DOHH2 (cell line): ENCODE results near the gene PHLDA1.

ENCODE experiments used
- H3F3A ChIP-seq: fragments of 200-600 bp; sonication (generic), shearing (Covaris generic); 2 replicates; pipeline ENCODE4 v1.6.0; 2016; ENCODE audit warnings: antibody characterized with exemption, mild to moderate bottlenecking; ENCODE audit not compliant: control insufficient read depth, insufficient read depth
- H3K27ac ChIP-seq: fragments of 200-600 bp; sonication (generic); 2 replicates; pipeline ENCODE4 v1.5.1; 2014; ENCODE audit warnings: low read depth, mild to moderate bottlenecking, low read length, moderate library complexity
- H3K27me3 ChIP-seq: fragments of 200-600 bp; sonication (generic); 2 replicates; pipeline ENCODE4 v1.6.1; 2014; ENCODE audit warnings: mild to moderate bottlenecking, low read length, mixed read lengths; ENCODE audit not compliant: control insufficient read depth
- H3K36me3 ChIP-seq: fragments of 200-600 bp; sonication (generic); 2 replicates; pipeline ENCODE4 v1.6.1; 2014; ENCODE audit warnings: mild to moderate bottlenecking, low read length, moderate library complexity, mixed read lengths; ENCODE audit not compliant: control insufficient read depth
- H3K4me1 ChIP-seq: fragments of 200-600 bp; sonication (generic); 2 replicates; pipeline ENCODE4 v1.6.1; 2014; ENCODE audit warnings: mild to moderate bottlenecking, low read length, mixed read lengths; ENCODE audit not compliant: control insufficient read depth
- H3K4me2 ChIP-seq: fragments of 200-600 bp; sonication (generic); 2 replicates; pipeline ENCODE4 v1.6.0; 2014; ENCODE audit warnings: mild to moderate bottlenecking, low read length, moderate library complexity
- H3K4me3 ChIP-seq: fragments of 200-600 bp; sonication (generic); 2 replicates; pipeline ENCODE4 v1.5.1; 2014; ENCODE audit warnings: mild to moderate bottlenecking, low read length, mixed read lengths
- H3K79me2 ChIP-seq: fragments of 200-600 bp; sonication (generic); 2 replicates; pipeline ENCODE4 v1.6.1; 2014; ENCODE audit warnings: mild to moderate bottlenecking, low read length, mixed read lengths; ENCODE audit not compliant: control insufficient read depth
- H3K9me2 ChIP-seq: fragments of 200-600 bp; sonication (generic); replicated peaks from 2 replicates; pipeline ENCODE4 v1.6.1; 2014; ENCODE audit warnings: mild to moderate bottlenecking, low read length, mixed read lengths; ENCODE audit not compliant: control insufficient read depth
- H3K9me3 ChIP-seq: fragments of 200-600 bp; sonication (generic); 2 replicates; pipeline ENCODE4 v1.6.1; 2014; ENCODE audit warnings: antibody characterized with exemption, low read length, mixed read lengths; ENCODE audit not compliant: control insufficient read depth, insufficient read depth
- H4K20me1 ChIP-seq: fragments of 200-600 bp; sonication (generic); 2 replicates; pipeline ENCODE4 v1.6.0; 2014; ENCODE audit warnings: low read depth, mild to moderate bottlenecking, antibody characterized with exemption, low read length, moderate library complexity; ENCODE audit not compliant: control insufficient read depth, insufficient read depth
- EZH2phosphoT487 ChIP-seq: fragments of 200-600 bp; sonication (generic); IDR thresholded peaks from 2 replicates; pipeline ENCODE4 v1.6.1; 2017; ENCODE audit warnings: borderline replicate concordance, mild to moderate bottlenecking, antibody characterized with exemption, low read length, moderate library complexity, mixed read lengths
- TF ChIP-seq, protein P1 (sequence below): fragments of 200-600 bp; sonication (generic); IDR thresholded peaks from one replicate; pipeline ENCODE4 v1.5.1; 2014; ENCODE audit warnings: antibody characterized with exemption, mild to moderate bottlenecking, low read depth, low read length; ENCODE audit not compliant: poor library complexity, severe bottlenecking

PHLDA1 gene

GRCh38 chr12:76020281-76020680 is 11.3 kb downstream of the PHLDA1 start:
- no peaks in the 10 kb centered on the region for H3K79me2 ChIP-seq
- H3K4me1 ChIP-seq = no peaks in the 10 kb centered on the region
- TF ChIP-seq, protein P1, sequence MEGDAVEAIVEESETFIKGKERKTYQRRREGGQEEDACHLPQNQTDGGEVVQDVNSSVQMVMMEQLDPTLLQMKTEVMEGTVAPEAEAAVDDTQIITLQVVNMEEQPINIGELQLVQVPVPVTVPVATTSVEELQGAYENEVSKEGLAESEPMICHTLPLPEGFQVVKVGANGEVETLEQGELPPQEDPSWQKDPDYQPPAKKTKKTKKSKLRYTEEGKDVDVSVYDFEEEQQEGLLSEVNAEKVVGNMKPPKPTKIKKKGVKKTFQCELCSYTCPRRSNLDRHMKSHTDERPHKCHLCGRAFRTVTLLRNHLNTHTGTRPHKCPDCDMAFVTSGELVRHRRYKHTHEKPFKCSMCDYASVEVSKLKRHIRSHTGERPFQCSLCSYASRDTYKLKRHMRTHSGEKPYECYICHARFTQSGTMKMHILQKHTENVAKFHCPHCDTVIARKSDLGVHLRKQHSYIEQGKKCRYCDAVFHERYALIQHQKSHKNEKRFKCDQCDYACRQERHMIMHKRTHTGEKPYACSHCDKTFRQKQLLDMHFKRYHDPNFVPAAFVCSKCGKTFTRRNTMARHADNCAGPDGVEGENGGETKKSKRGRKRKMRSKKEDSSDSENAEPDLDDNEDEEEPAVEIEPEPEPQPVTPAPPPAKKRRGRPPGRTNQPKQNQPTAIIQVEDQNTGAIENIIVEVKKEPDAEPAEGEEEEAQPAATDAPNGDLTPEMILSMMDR = no peak
- no peak for TF ChIP-seq EZH2phosphoT487
- no peaks in the 10 kb centered on the region for H3K9me2 ChIP-seq
- H3K27me3 ChIP-seq = no peaks in the 10 kb centered on the region
- no peaks in the 10 kb centered on the region for H3K9me3 ChIP-seq
- no peaks in the 10 kb centered on the region for H4K20me1 ChIP-seq
- no peak overlapping the region for H3K4me2 ChIP-seq
- no peak overlapping the region for H3K27ac ChIP-seq
- H3F3A ChIP-seq = no peaks in the 10 kb centered on the region
- H3K36me3 ChIP-seq = no peaks in the 10 kb centered on the region
- H3K4me3 ChIP-seq = no peak overlapping the region

- H3K27me3 ChIP-seq = no peaks in the 10 kb centered on the region
- no peaks in the 10 kb centered on the region for H3K9me3 ChIP-seq
- no peak overlapping the region for H3K4me3 ChIP-seq
- H3K4me2 ChIP-seq = no peak overlapping the region
- H3K27ac ChIP-seq = no peak overlapping the region
- H3K4me1 ChIP-seq = no peaks in the 10 kb centered on the region
- no peaks in the 10 kb centered on the region for H3K36me3 ChIP-seq
- no peaks in the 10 kb centered on the region for H3K9me2 ChIP-seq
- H4K20me1 ChIP-seq = no peaks in the 10 kb centered on the region
- no peaks in the 10 kb centered on the region for H3F3A ChIP-seq
- no peak for TF ChIP-seq EZH2phosphoT487
- TF ChIP-seq, protein P1 = no peak
- H3K79me2 ChIP-seq = no peaks in the 10 kb centered on the region
These were observed 12.9 kb downstream of the PHLDA1 start for GRCh38 chr12:76018672-76019071.

DNA sequence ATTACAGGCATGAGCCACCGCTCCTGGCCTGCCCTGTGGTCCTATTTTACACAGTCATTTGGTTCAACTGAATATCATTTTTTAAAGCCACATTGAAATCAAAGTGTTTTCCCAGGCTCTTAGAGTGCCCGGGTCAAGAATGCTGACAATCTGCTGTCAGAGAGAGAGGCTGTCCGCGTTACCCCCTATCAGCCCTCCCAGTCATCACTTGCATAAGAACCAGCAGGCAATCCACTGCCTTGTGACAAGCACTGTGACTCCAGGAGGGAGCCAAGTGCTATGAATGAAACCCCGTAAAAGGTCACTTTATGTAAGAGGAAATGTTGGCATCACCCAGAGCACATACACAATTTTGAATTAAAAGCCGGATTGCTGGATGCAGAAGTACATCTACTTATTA is 13.5 kb downstream of the PHLDA1 start:
- Histone ChIP-seq H3K9me2 (no peaks in the 10 kb centered on the region), H3K79me2 (no peaks in the 10 kb centered on the region), H3F3A (no peaks in the 10 kb centered on the region), H3K27me3 (no peaks in the 10 kb centered on the region), H3K4me3 (no peak overlapping the region), H4K20me1 (no peaks in the 10 kb centered on the region), H3K27ac (no peak overlapping the region), H3K36me3 (no peaks in the 10 kb centered on the region), H3K4me2 (no peak overlapping the region), H3K9me3 (no peaks in the 10 kb centered on the region), H3K4me1 (no peaks in the 10 kb centered on the region)
- TF ChIP-seq, protein P1 = no peak
- TF ChIP-seq EZH2phosphoT487 = no peak

DNA sequence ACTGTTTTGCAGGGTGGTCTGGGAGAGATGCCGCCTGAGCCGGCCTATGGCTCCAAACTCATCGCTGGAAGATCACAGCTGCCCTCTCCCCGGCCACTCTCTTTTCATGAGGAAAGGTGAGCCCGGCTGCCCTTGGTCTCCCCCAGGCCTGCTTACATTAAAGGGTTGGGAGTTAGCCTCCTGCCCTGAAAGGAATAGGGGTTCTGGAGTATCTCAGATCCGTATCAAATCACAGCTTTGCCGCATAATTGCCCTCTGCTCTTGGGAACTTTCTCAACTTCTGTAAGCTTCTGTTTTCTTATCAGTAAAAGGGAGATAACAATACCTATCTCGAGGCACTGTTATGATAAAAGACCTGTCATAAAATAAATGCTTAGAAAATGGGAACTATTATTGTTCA is 17.6 kb downstream of the PHLDA1 start:
- no peaks in the 10 kb centered on the region for H3K9me2 ChIP-seq
- no peaks in the 10 kb centered on the region for H3F3A ChIP-seq
- no peaks in the 10 kb centered on the region for H3K36me3 ChIP-seq
- no peaks in the 10 kb centered on the region for H4K20me1 ChIP-seq
- H3K9me3 ChIP-seq = no peaks in the 10 kb centered on the region
- no peaks in the 10 kb centered on the region for H3K79me2 ChIP-seq
- no peak for TF ChIP-seq EZH2phosphoT487
- TF ChIP-seq, protein P1 = no peak
- no peaks in the 10 kb centered on the region for H3K27me3 ChIP-seq
- H3K4me3 ChIP-seq = no peak overlapping the region
- H3K27ac ChIP-seq = no peak overlapping the region
- H3K4me2 ChIP-seq = no peak overlapping the region
- no peaks in the 10 kb centered on the region for H3K4me1 ChIP-seq
